ENCODE results near the gene TP53AIP1.

- TF ChIP-seq CTCF (IDR thresholded peaks at IDR 0.05) = no peak
- no peak for TF ChIP-seq POLR2AphosphoS5 (IDR thresholded peaks at IDR 0.05)
- no peak for TF ChIP-seq POLR2A (IDR thresholded peaks at IDR 0.05)
Measured at GRCh38 chr11:128931668-128932067, 11.0 kb downstream of the TP53AIP1 start.

Data from prostate gland (tissue), 2 donors.